Measurements from ENCODE around the gene PKP1. TPM values are rescaled to one million over a fixed set of nuclear protein-coding genes. Genes with fewer than 3 reads are reported as not detected.

PKP1 gene
- polyA plus RNA-seq, 3 donors from 2014 or later, result not detected

GRCh38 chr1:201298396-201299381, 15.4 kb downstream of the PKP1 start:
- no peaks in the 10 kb centered on the region for H3K4me1 Mint-ChIP-seq
- H3K36me3 Mint-ChIP-seq, result no peaks in the 10 kb centered on the region
- H3K4me3 Mint-ChIP-seq, result no peak overlapping the region
- H3K9me3 Mint-ChIP-seq, result peaks cover 0 to 3% (median 0%) of the 10 kb centered on the region in 6 donors
- DNase-seq, result no peak
- H3K27me3 Mint-ChIP-seq (ENCODE audit: low read depth in 3 of 3), result peaks cover 3 to 8% (median 6%) of the 10 kb centered on the region in 3 donors
- H3K27ac Mint-ChIP-seq, result no peak overlapping the region

- peaks cover 2 to 6% (median 4%) of the 10 kb centered on the region in 3 donors for H3K27me3 Mint-ChIP-seq (ENCODE audit: low read depth in 3 of 3)
- H3K4me1 Mint-ChIP-seq, result no peaks in the 10 kb centered on the region
Observed at GRCh38 chr1:201299968-201300367, 16.7 kb downstream of the PKP1 start.

GRCh38 chr1:201300641-201301040, 17.3 kb downstream of the PKP1 start:
- no peaks in the 10 kb centered on the region for H3K4me1 Mint-ChIP-seq
- peaks cover 0 to 3% (median 0%) of the 10 kb centered on the region in 6 donors for H3K9me3 Mint-ChIP-seq
- peaks cover 2 to 4% (median 2%) of the 10 kb centered on the region in 3 donors for H3K27me3 Mint-ChIP-seq (ENCODE audit: low read depth in 3 of 3)
- H3K36me3 Mint-ChIP-seq, result no peaks in the 10 kb centered on the region
- no peak overlapping the region for H3K27ac Mint-ChIP-seq
- H3K4me3 Mint-ChIP-seq, result no peak overlapping the region
- no peak for DNase-seq

More at GRCh38 chr1:201299968-201300367, 16.7 kb downstream of the PKP1 start:
- Mint-ChIP-seq H3K9me3 (peaks cover 0 to 3% (median 0%) of the 10 kb centered on the region in 6 donors), H3K36me3 (no peaks in the 10 kb centered on the region), H3K4me3 (no peak overlapping the region), H3K27ac (no peak overlapping the region)
- no peak for DNase-seq

GRCh38 chr1:201302163-201303152, 19.2 kb downstream of the PKP1 start:
- no peak overlapping the region for H3K4me3 Mint-ChIP-seq
- no peaks in the 10 kb centered on the region for H3K36me3 Mint-ChIP-seq
- H3K27me3 Mint-ChIP-seq (ENCODE audit: low read depth in 3 of 3), result peaks cover 2 to 6% (median 4%) of the 10 kb centered on the region in 3 donors
- H3K9me3 Mint-ChIP-seq, result no peaks in the 10 kb centered on the region
- no peak for DNase-seq
- no peaks in the 10 kb centered on the region for H3K4me1 Mint-ChIP-seq
- H3K27ac Mint-ChIP-seq, result no peak overlapping the region

GRCh38 chr1:201304126-201304525, 20.8 kb downstream of the PKP1 start:
- no peak overlapping the region for H3K27ac Mint-ChIP-seq
- H3K27me3 Mint-ChIP-seq (ENCODE audit: low read depth in 3 of 3), result peaks cover 0 to 6% (median 0%) of the 10 kb centered on the region in 3 donors
- H3K36me3 Mint-ChIP-seq, result no peaks in the 10 kb centered on the region
- H3K4me3 Mint-ChIP-seq, result no peak overlapping the region
- no peaks in the 10 kb centered on the region for H3K9me3 Mint-ChIP-seq
- no peak for DNase-seq
- no peaks in the 10 kb centered on the region for H3K4me1 Mint-ChIP-seq

- H3K4me3 Mint-ChIP-seq, result no peak overlapping the region
- no peaks in the 10 kb centered on the region for H3K4me1 Mint-ChIP-seq
- no peak overlapping the region for H3K27ac Mint-ChIP-seq
- H3K9me3 Mint-ChIP-seq, result no peaks in the 10 kb centered on the region
- no peak for DNase-seq
- no peaks in the 10 kb centered on the region for H3K36me3 Mint-ChIP-seq
- peaks cover 0 to 10% (median 3%) of the 10 kb centered on the region in 3 donors for H3K27me3 Mint-ChIP-seq (ENCODE audit: low read depth in 3 of 3)
Observed at GRCh38 chr1:201305815-201306214, 22.5 kb downstream of the PKP1 start.

- no peaks in the 10 kb centered on the region for H3K36me3 Mint-ChIP-seq
- no peak overlapping the region for H3K4me3 Mint-ChIP-seq
- no peak overlapping the region for H3K27ac Mint-ChIP-seq
- H3K4me1 Mint-ChIP-seq, result no peaks in the 10 kb centered on the region
- H3K9me3 Mint-ChIP-seq, result no peaks in the 10 kb centered on the region
- no peak for DNase-seq
- H3K27me3 Mint-ChIP-seq (ENCODE audit: low read depth in 3 of 3), result peaks cover 0 to 8% (median 3%) of the 10 kb centered on the region in 3 donors
Observed at GRCh38 chr1:201307231-201307630, 23.9 kb downstream of the PKP1 start.

GRCh38 chr1:201307760-201308499, 24.6 kb downstream of the PKP1 start:
- H3K4me3 Mint-ChIP-seq, result no peak overlapping the region
- H3K4me1 Mint-ChIP-seq, result no peaks in the 10 kb centered on the region
- peaks cover 0 to 8% (median 3%) of the 10 kb centered on the region in 3 donors for H3K27me3 Mint-ChIP-seq (ENCODE audit: low read depth in 3 of 3)
- H3K27ac Mint-ChIP-seq, result no peak overlapping the region
- H3K9me3 Mint-ChIP-seq, result no peaks in the 10 kb centered on the region
- H3K36me3 Mint-ChIP-seq, result no peaks in the 10 kb centered on the region
- no peak for DNase-seq

- no peaks in the 10 kb centered on the region for H3K36me3 Mint-ChIP-seq
- no peak for DNase-seq
- H3K4me1 Mint-ChIP-seq, result no peaks in the 10 kb centered on the region
- no peaks in the 10 kb centered on the region for H3K9me3 Mint-ChIP-seq
- H3K27me3 Mint-ChIP-seq (ENCODE audit: low read depth in 3 of 3), result peaks cover 0 to 8% (median 3%) of the 10 kb centered on the region in 3 donors
- no peak overlapping the region for H3K4me3 Mint-ChIP-seq
- no peak overlapping the region for H3K27ac Mint-ChIP-seq
Observed at GRCh38 chr1:201309416-201309815, 26.1 kb downstream of the PKP1 start.

- Mint-ChIP-seq H3K4me3 (no peak overlapping the region), H3K27me3 (ENCODE audit: low read depth in 3 of 3) (peaks cover 0 to 11% (median 3%) of the 10 kb centered on the region in 3 donors), H3K4me1 (no peaks in the 10 kb centered on the region), H3K36me3 (no peaks in the 10 kb centered on the region), H3K9me3 (no peaks in the 10 kb centered on the region), H3K27ac (no peak overlapping the region)
- DNase-seq, result no peak
Observed at GRCh38 chr1:201310251-201310985, 27.1 kb downstream of the PKP1 start.

GRCh38 chr1:201310986-201311355, 27.7 kb downstream of the PKP1 start:
- no peaks in the 10 kb centered on the region for H3K36me3 Mint-ChIP-seq

GRCh38 chr1:201311356-201312011, 28.2 kb downstream of the PKP1 start:
- Mint-ChIP-seq H3K4me1 (no peaks in the 10 kb centered on the region), H3K9me3 (no peaks in the 10 kb centered on the region), H3K36me3 (no peaks in the 10 kb centered on the region), H3K27me3 (ENCODE audit: low read depth in 3 of 3) (peaks cover 0 to 7% (median 3%) of the 10 kb centered on the region in 3 donors), H3K27ac (no peak overlapping the region), H3K4me3 (no peak overlapping the region)
- DNase-seq, result no peak

More at GRCh38 chr1:201310986-201311355, 27.7 kb downstream of the PKP1 start:
- H3K9me3 Mint-ChIP-seq, result no peaks in the 10 kb centered on the region
- H3K4me1 Mint-ChIP-seq, result no peaks in the 10 kb centered on the region
- H3K27ac Mint-ChIP-seq, result no peak overlapping the region
- DNase-seq, result no peak
- H3K4me3 Mint-ChIP-seq, result no peak overlapping the region
- peaks cover 0 to 10% (median 3%) of the 10 kb centered on the region in 3 donors for H3K27me3 Mint-ChIP-seq (ENCODE audit: low read depth in 3 of 3)

All from immature natural killer cell (primary cell).